GM18526 (cell line): ENCODE measurements around the gene MED15.

ENCODE experiments used
- POLR2A ChIP-seq: IDR thresholded peaks from 3 replicates; pipeline ENCODE4 v1.6.1; 2011; ENCODE audit not compliant: insufficient read length; ENCODE audit errors: extremely low read depth

Gene MED15

GRCh38 chr22:20568502-20569058 lies 61.2 kb downstream of the MED15 start:
- no peak for TF ChIP-seq POLR2A

- no peak for TF ChIP-seq POLR2A
Observed at GRCh38 chr22:20569059-20570058, 61.9 kb downstream of the MED15 start.

- TF ChIP-seq POLR2A = no peak
Observed at GRCh38 chr22:20571078-20571503, 63.7 kb downstream of the MED15 start.

GRCh38 chr22:20571531-20572007 lies 64.2 kb downstream of the MED15 start:
- no peak for TF ChIP-seq POLR2A

- no peak for TF ChIP-seq POLR2A
Observed at GRCh38 chr22:20572132-20572802, 64.9 kb downstream of the MED15 start.

GRCh38 chr22:20573176-20573832 lies 65.9 kb downstream of the MED15 start:
- TF ChIP-seq POLR2A = no peak

- TF ChIP-seq POLR2A = no peak
Observed at GRCh38 chr22:20573833-20574615, 66.6 kb downstream of the MED15 start.

- TF ChIP-seq POLR2A = no peak
Observed at GRCh38 chr22:20574920-20575353, 67.5 kb downstream of the MED15 start.

- no peak for TF ChIP-seq POLR2A
Observed at GRCh38 chr22:20575724-20576444, 68.5 kb downstream of the MED15 start.

- TF ChIP-seq POLR2A = no peak
Observed at GRCh38 chr22:20576445-20576816, 69.0 kb downstream of the MED15 start.

- TF ChIP-seq POLR2A = no peak
Observed at GRCh38 chr22:20577045-20577444, 69.6 kb downstream of the MED15 start.

GRCh38 chr22:20577549-20577975 lies 70.2 kb downstream of the MED15 start:
- no peak for TF ChIP-seq POLR2A

GRCh38 chr22:20578192-20578591 lies 70.8 kb downstream of the MED15 start:
- TF ChIP-seq POLR2A = no peak

- TF ChIP-seq POLR2A = no peak
Observed at GRCh38 chr22:20578707-20579106, 71.3 kb downstream of the MED15 start.
